BJ (cell line): ENCODE results near the gene PDE4D. TPM values are rescaled to one million over a fixed set of nuclear protein-coding genes. Genes with fewer than 3 reads are reported as not detected.

ENCODE experiments used
- CTCF ChIA-PET: fragments of 350-600 bp; formaldehyde crosslinking; extraction: SDS; loops from one replicate; lab custom pipeline; 2021; ENCODE audit warnings: antibody characterized with exemption, inconsistent platforms; lab: Yijun Ruan, JAX
- POLR2A ChIA-PET: fragments of 300-600 bp; sonication (Branson Sonifier 250); formaldehyde crosslinking; extraction: SDS; loops from one replicate; lab custom pipeline; 2021; ENCODE audit warnings: antibody characterized with exemption; lab: Charles Lee
- DNase-seq: peaks from one replicate; pipeline ENCODE4 v3.0.0-alpha.2; 2011; ENCODE audit warnings: low read depth
- H3K27me3 ChIP-seq: 2 replicates; pipeline ENCODE4 v1.6.0; 2011; ENCODE audit warnings: low read length; ENCODE audit not compliant: control insufficient read depth, insufficient read depth
- H3K36me3 ChIP-seq: 2 replicates; pipeline ENCODE4 v1.5.1; 2011; ENCODE audit warnings: low read length; ENCODE audit not compliant: control insufficient read depth, insufficient read depth
- H3K4me3 ChIP-seq: 2 replicates; pipeline ENCODE4 v1.5.1; 2011; ENCODE audit warnings: low read depth, mild to moderate bottlenecking, control low read depth, low read length
- CTCF ChIP-seq: IDR thresholded peaks from 2 replicates; pipeline ENCODE4 v1.5.1; 2011; ENCODE audit warnings: low read depth, mild to moderate bottlenecking, control low read depth, inconsistent platforms, low read length, moderate library complexity; ENCODE audit not compliant: insufficient read depth
- polyA plus RNA-seq: library from polyadenylated mRNA; depleted of rRNA; stranded (reverse); fragments of >200 nt; gene quantifications from 2 replicates; pipeline ENCODE4 v1.2.3, GENCODE V29; 2011

Gene PDE4D
- polyA plus RNA-seq, 1 experiment = 2.8 TPM

GRCh38 chr5:59036274-59036961, 857.1 kb downstream of the PDE4D start:
- Histone ChIP-seq H3K27me3 (no peaks in the 10 kb centered on the region), H3K36me3 (no peaks in the 10 kb centered on the region), H3K4me3 (no peak overlapping the region)
- DNase-seq = peak; percentile 94
- TF ChIP-seq CTCF = no peak
- CTCF ChIA-PET = interaction anchor here (0.7 to 6.4 kb wide), 9 partner anchors 16 to 138 kb away, joined by 3 to 84 read pairs (median 3); no protein-coding TSS in a partner anchor
- POLR2A ChIA-PET = interaction anchor here (0.7 kb wide), 1 partner anchor 33 kb away, joined by 5 read pairs; no protein-coding TSS in a partner anchor

GRCh38 chr5:59035681-59036080, 857.8 kb downstream of the PDE4D start:
- no peak for TF ChIP-seq CTCF
- no peak for DNase-seq
- POLR2A ChIA-PET = no interaction called here
- CTCF ChIA-PET = interaction anchor here (0.6 to 6.4 kb wide), 9 partner anchors 30 to 158 kb away, joined by 3 to 84 read pairs (median 4); no protein-coding TSS in a partner anchor
- Histone ChIP-seq H3K27me3 (no peaks in the 10 kb centered on the region), H3K36me3 (no peaks in the 10 kb centered on the region), H3K4me3 (no peak overlapping the region)

GRCh38 chr5:59034498-59035186, 858.9 kb downstream of the PDE4D start:
- CTCF ChIA-PET = interaction anchor here (0.6 to 6.4 kb wide), 14 partner anchors 16 to 159 kb away, joined by 3 to 84 read pairs (median 5); no protein-coding TSS in a partner anchor
- POLR2A ChIA-PET = no interaction called here
- H3K27me3 ChIP-seq = no peaks in the 10 kb centered on the region
- no peaks in the 10 kb centered on the region for H3K36me3 ChIP-seq
- no peak overlapping the region for H3K4me3 ChIP-seq
- DNase-seq = no peak
- TF ChIP-seq CTCF = peak; percentile 81

GRCh38 chr5:59027145-59027907, 866.2 kb downstream of the PDE4D start:
- no peaks in the 10 kb centered on the region for H3K27me3 ChIP-seq
- POLR2A ChIA-PET = no interaction called here
- no peak overlapping the region for H3K4me3 ChIP-seq
- DNase-seq = no peak
- CTCF ChIA-PET = interaction anchor here (0.7 to 0.9 kb wide), 4 partner anchors 51 to 1763 kb away, joined by 3 to 4 read pairs (median 4); no protein-coding TSS in a partner anchor
- no peak for TF ChIP-seq CTCF
- H3K36me3 ChIP-seq = no peaks in the 10 kb centered on the region
